Thyroid gland (tissue), 4 donors: Measurements from ENCODE around the gene BTNL2. TPM values are rescaled to one million over a fixed set of nuclear protein-coding genes. Genes with fewer than 3 reads are reported as not detected.

Experiments used
- DNase-seq, 2 donors: peaks; one replicate each; pipeline ENCODE4 v3.0.0-alpha.2; 2019
- H3K27ac ChIP-seq, 3 donors: fragments of 200-600 bp; sonication (generic); 1 replicate in 2 of 3; 2 replicates in 1 of 3; pipeline ENCODE4 v1.5.1; 2016 to 2019; ENCODE audit warnings: mild to moderate bottlenecking in 1 of 3, moderate library complexity in 1 of 3
- H3K27me3 ChIP-seq: fragments of 200-600 bp; sonication (generic); one replicate; pipeline ENCODE4 v1.5.1; 2019
- H3K36me3 ChIP-seq, 2 donors: fragments of 200-600 bp; sonication (generic); one replicate each; pipeline ENCODE4 v1.5.1; 2016 to 2019
- H3K4me1 ChIP-seq, 2 donors: fragments of 200-600 bp; sonication (generic); one replicate each; pipeline ENCODE4 v1.5.1; 2017 to 2019
- H3K4me3 ChIP-seq, 3 donors: fragments of 200-600 bp; sonication (generic); replicated peaks in 1 of 3; 1 replicate in 2 of 3; 2 replicates in 1 of 3; pipeline ENCODE4 v1.5.1; 2016; ENCODE audit warnings: mild to moderate bottlenecking in 1 of 3
- H3K9me3 ChIP-seq: fragments of 200-600 bp; sonication (generic); one replicate; pipeline ENCODE4 v1.5.1; 2017
- POLR2A ChIP-seq, 2 donors: fragments of 450-650 bp; IDR thresholded peaks; one replicate each; pipeline ENCODE4 v1.6.1; 2017; ENCODE audit warnings: antibody characterized with exemption in 2 of 2, mild to moderate bottlenecking in 2 of 2, moderate library complexity in 1 of 2
- WGBS, 2 donors: methylation state at CpG; one replicate each; pipeline ENCODE4 v1.1.5; 2017; 5-methylcytosine and 5-hydroxymethylcytosine counted together
- intact Hi-C: fragments of 100-400 bp; cut with DNase I; formaldehyde crosslinking; loops from one replicate; pipeline ENCODE4 v1.15.1; 2023
- total RNA-seq, 4 donors: library from RNA; depleted of rRNA; stranded (reverse); fragments of >200 nt; gene quantifications; one replicate each; pipeline ENCODE4 v1.2.3, GENCODE V29; 2016
- TF ChIP-seq, protein P1 (sequence below), 6 experiments: fragments of 200-600 bp in 3 of 6; fragments of 450-650 bp in 3 of 6; sonication (generic) in 3 of 6; IDR thresholded peaks; one replicate each; pipeline ENCODE4 v1.5.1; 2016 to 2019; ENCODE audit warnings: antibody characterized with exemption in 6 of 6, mild to moderate bottlenecking in 2 of 6, inconsistent platforms in 1 of 6, moderate library complexity in 1 of 6

The BTNL2 gene
- total RNA-seq, 4 donors from 2014 or later = not detected

DNA sequence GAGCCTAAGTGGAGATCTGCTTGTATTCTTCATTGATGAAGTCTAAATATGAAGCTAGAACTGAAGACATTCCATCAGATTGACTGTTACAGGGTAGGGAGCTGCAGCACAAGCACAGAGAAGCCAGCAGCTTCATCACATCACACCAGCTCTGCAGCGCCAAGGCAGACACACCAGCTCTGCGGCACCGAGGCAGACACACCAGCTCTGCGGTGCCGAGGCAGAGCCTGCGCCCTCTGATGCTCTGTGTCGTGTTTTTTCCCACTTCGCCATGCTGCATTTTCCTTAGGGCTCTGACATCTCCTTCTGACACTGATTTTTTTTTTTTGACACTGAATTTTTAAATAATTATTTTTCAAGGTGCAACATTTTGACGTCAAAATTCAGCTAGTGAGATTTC lies 784 bp downstream of the BTNL2 start:
- Histone ChIP-seq H3K27me3 (no peaks in the 10 kb centered on the region), H3K4me3 (no peak overlapping the region), H3K9me3 (no peaks in the 10 kb centered on the region), H3K36me3 (no peaks in the 10 kb centered on the region), H3K27ac (no peak overlapping the region), H3K4me1 (no peaks in the 10 kb centered on the region)
- TF ChIP-seq, protein P1, sequence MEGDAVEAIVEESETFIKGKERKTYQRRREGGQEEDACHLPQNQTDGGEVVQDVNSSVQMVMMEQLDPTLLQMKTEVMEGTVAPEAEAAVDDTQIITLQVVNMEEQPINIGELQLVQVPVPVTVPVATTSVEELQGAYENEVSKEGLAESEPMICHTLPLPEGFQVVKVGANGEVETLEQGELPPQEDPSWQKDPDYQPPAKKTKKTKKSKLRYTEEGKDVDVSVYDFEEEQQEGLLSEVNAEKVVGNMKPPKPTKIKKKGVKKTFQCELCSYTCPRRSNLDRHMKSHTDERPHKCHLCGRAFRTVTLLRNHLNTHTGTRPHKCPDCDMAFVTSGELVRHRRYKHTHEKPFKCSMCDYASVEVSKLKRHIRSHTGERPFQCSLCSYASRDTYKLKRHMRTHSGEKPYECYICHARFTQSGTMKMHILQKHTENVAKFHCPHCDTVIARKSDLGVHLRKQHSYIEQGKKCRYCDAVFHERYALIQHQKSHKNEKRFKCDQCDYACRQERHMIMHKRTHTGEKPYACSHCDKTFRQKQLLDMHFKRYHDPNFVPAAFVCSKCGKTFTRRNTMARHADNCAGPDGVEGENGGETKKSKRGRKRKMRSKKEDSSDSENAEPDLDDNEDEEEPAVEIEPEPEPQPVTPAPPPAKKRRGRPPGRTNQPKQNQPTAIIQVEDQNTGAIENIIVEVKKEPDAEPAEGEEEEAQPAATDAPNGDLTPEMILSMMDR (IDR thresholded peaks at IDR 0.05) = no peak
- TF ChIP-seq POLR2A (IDR thresholded peaks at IDR 0.05) = no peak
- 79 to 82% methylated on average over 9 of the region's 9 CpGs for WGBS, 2 donors
- no peak for DNase-seq
- intact Hi-C loops = no loop called here

- WGBS, 2 donors = 3 to 11% methylated on average over 1 of the region's 1 CpG
- no peak for DNase-seq
- Histone ChIP-seq H3K27ac (no peak overlapping the region), H3K27me3 (no peaks in the 10 kb centered on the region), H3K36me3 (no peaks in the 10 kb centered on the region), H3K9me3 (no peaks in the 10 kb centered on the region), H3K4me3 (no peak overlapping the region), H3K4me1 (no peaks in the 10 kb centered on the region)
- TF ChIP-seq, protein P1 (IDR thresholded peaks at IDR 0.05) = no peak
- no peak for TF ChIP-seq POLR2A (IDR thresholded peaks at IDR 0.05)
- intact Hi-C loops = no loop called here
Measured at GRCh38 chr6:32405656-32406055, 1.3 kb downstream of the BTNL2 start.

GRCh38 chr6:32402812-32403211 lies 4.2 kb downstream of the BTNL2 start:
- intact Hi-C loops = no loop called here
- no peak for TF ChIP-seq POLR2A (IDR thresholded peaks at IDR 0.05)
- TF ChIP-seq, protein P1 (IDR thresholded peaks at IDR 0.05) = no peak
- H3K27ac ChIP-seq = no peak overlapping the region
- no peak for DNase-seq
- WGBS, 2 donors = 61 to 70% methylated on average over 7 to 8 of the region's 8 CpGs
- H3K4me3 ChIP-seq = no peak overlapping the region
- no peaks in the 10 kb centered on the region for H3K36me3 ChIP-seq
- no peaks in the 10 kb centered on the region for H3K9me3 ChIP-seq
- H3K4me1 ChIP-seq = no peaks in the 10 kb centered on the region
- H3K27me3 ChIP-seq = no peaks in the 10 kb centered on the region

DNA sequence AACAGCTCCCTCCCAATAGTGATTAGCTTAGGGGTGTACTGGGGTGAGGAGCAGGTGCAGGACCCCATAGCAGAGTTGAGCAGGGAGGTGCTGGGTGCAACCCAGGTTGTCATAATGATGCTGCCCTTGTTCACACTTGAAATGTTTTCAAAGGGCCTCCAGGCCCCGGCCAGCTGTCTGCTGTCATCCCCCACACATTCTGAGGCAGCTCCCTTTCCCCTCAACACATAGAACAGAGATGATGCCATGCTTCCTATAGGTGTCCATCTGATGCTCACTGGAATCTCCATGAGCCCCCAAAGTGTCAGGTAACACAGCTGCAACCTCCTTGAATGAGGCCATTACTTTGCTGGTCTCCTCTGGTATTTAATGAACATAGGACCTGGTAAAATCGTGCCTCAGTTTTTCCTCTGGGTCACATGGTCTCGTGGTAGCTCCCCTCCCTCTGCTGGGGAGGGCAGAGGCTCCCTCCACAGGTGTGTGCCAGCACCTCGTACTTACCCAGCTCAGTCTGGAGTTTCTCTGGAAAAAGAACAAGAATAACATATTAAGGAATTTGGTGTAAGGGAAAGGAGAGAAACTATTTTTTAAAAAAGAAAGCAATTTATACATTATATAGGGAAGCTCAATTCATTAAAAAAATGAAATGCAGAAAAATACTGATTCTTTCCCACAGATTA lies 5.6 kb downstream of the BTNL2 start:
- no peaks in the 10 kb centered on the region for H3K4me1 ChIP-seq
- no peak overlapping the region for H3K4me3 ChIP-seq
- H3K36me3 ChIP-seq = no peaks in the 10 kb centered on the region
- 32 to 38% methylated on average over 4 of the region's 4 CpGs for WGBS, 2 donors
- H3K27me3 ChIP-seq = no peaks in the 10 kb centered on the region
- intact Hi-C loops = no loop called here
- H3K9me3 ChIP-seq = no peaks in the 10 kb centered on the region
- H3K27ac ChIP-seq = no peak overlapping the region
- DNase-seq = no peak
- TF ChIP-seq, protein P1 (IDR thresholded peaks at IDR 0.05) = no peak
- TF ChIP-seq POLR2A (IDR thresholded peaks at IDR 0.05) = no peak

DNA sequence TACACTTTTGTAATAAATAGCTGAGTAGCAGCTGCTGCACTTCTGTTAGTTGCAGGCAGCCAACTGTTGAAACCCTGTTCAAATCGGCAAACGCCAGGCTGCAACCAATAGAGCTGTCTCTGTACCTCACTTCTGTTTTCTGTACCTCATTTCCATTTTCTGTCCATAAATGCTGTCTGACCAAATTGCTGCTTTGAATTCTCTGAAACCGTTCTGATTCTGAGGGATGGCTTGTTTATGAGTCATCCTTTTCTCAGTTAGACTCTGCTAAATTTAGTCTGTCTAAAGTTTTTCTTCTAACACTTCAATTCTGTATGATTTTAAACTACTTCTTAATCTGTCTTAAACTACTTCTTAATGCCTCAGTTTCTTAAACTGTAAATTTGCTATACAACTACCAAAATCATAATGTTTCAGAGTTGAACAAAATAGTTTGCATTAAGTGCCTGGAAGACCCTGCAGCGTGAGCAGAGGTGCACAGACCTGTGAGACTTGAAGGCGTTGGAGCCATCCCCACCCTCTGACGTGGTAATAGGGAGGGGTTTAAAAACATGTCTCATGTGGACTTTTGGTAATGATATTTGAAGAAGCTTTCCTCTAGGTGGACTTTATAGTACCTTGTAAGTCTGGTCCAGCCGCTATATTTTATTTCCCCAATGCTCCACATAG lies 9.6 kb downstream of the BTNL2 start:
- Histone ChIP-seq H3K27me3 (no peaks in the 10 kb centered on the region), H3K36me3 (no peaks in the 10 kb centered on the region), H3K9me3 (no peaks in the 10 kb centered on the region), H3K4me1 (peaks cover 7 to 9% of the 10 kb centered on the region in 2 donors), H3K4me3 (no peak overlapping the region), H3K27ac (no peak overlapping the region)
- TF ChIP-seq, protein P1 (IDR thresholded peaks at IDR 0.05) = no peak
- TF ChIP-seq POLR2A (IDR thresholded peaks at IDR 0.05) = no peak
- WGBS, 2 donors = 83 to 84% methylated on average over 7 of the region's 7 CpGs
- no peak for DNase-seq
- intact Hi-C loops = no loop called here
